DND-41 (cell line): ENCODE data around the gene MRPL39.

Experiments
- CTCF ChIP-seq: IDR thresholded peaks from 2 replicates; pipeline ENCODE4 v1.5.1; 2012; ENCODE audit warnings: borderline replicate concordance, low read length, moderate library complexity, mild to moderate bottlenecking; ENCODE audit not compliant: poor library complexity, severe bottlenecking; ENCODE audit errors: extremely low read depth
- EZH2 ChIP-seq: IDR thresholded peaks from 3 replicates; pipeline ENCODE4 v1.6.1; 2012; ENCODE audit warnings: borderline replicate concordance, low read depth, mild to moderate bottlenecking, moderate library complexity, low read length, inconsistent platforms; ENCODE audit not compliant: severe bottlenecking

DNA sequence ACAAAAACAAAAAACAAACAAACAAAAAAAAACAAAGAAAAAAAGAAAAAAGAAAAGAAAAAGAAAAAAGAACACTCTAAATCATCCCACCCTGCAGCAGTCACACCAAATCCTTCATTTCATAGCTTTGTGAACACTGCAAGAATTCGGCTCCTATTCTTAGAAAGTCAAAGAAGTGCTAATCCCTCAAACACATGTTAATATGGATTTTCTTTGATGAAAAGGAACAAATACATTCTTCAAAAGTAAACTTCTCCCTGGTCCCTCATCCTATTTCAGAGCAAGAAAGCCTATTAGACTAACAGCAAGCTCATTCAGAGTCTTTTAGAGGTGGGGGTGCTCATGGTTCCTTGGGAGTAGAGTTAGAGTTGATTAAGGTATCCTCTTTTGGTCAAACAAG lies 7.2 kb upstream of the MRPL39 start:
- TF ChIP-seq CTCF (no peak), EZH2 (no peak)
